ENCODE data around the gene SDR42E2. TPM values are rescaled to one million over a fixed set of nuclear protein-coding genes. Genes with fewer than 3 reads are reported as not detected.
"Not testable (repeated sequence)": the region's sequence is repeated elsewhere in the genome, so short reads cannot be mapped to it uniquely, and the experiment has no call there.

The SDR42E2 gene
- total RNA-seq, 5 donors from 2014 or later (not counting 1 experiment from before 2014, with no cell fraction given): 0.28 to 2.9 (median 0.39) TPM

GRCh38 chr16:22123759-22124490 lies 38.4 kb upstream of the SDR42E2 start:
- ChIA-PET POLR2A (no interaction called here), CTCF (no interaction called here)
- ATAC-seq (replicated peaks in 1 of 4): no peak
- H3K27me3 Mint-ChIP-seq: peaks cover 5 to 8% of the 10 kb centered on the region in 2 donors
- H3K4me1 Mint-ChIP-seq: no peaks in the 10 kb centered on the region
- no peaks in the 10 kb centered on the region for H3K4me1 ChIP-seq (ENCODE audit: control insufficient read depth in 1 of 2, extremely low read depth in 1 of 2, insufficient read depth in 2 of 2, low read length in 2 of 2)
- no peaks in the 10 kb centered on the region for H3K27me3 ChIP-seq (replicated peaks in 1 of 2; ENCODE audit: control insufficient read depth in 2 of 2, extremely low read depth in 1 of 2, insufficient read depth in 2 of 2, low read length in 1 of 2)
- no peaks in the 10 kb centered on the region for H3K36me3 Mint-ChIP-seq
- peaks cover 3 to 8% (median 4%) of the 10 kb centered on the region in 3 donors for H3K9me3 Mint-ChIP-seq
- H3K9me3 ChIP-seq: no peaks in the 10 kb centered on the region
- WGBS (ENCODE audit: insufficient coverage): no CpG with 5 or more reads among the region's 7 CpGs
- no peak overlapping the region for H3K4me3 ChIP-seq (ENCODE audit: control insufficient read depth in 1 of 2, extremely low read depth in 1 of 2, low read length in 1 of 2)
- no peak overlapping the region for H3K27ac ChIP-seq (ENCODE audit: low read length)
- no peak overlapping the region for H3K27ac Mint-ChIP-seq
- no peak overlapping the region for H3K4me3 Mint-ChIP-seq
- H3K36me3 ChIP-seq (ENCODE audit: control insufficient read depth in 2 of 2, extremely low read depth in 1 of 2, insufficient read depth in 1 of 2, low read length in 1 of 2): no peaks in the 10 kb centered on the region
- DNase-seq: no peak

- peaks cover 5 to 8% of the 10 kb centered on the region in 2 donors for H3K27me3 Mint-ChIP-seq
- WGBS (ENCODE audit: insufficient coverage): 90% methylated on average over 3 of the region's 6 CpGs
- H3K4me1 ChIP-seq (ENCODE audit: control insufficient read depth in 1 of 2, extremely low read depth in 1 of 2, insufficient read depth in 2 of 2, low read length in 2 of 2): no peaks in the 10 kb centered on the region
- ChIA-PET CTCF (no interaction called here), POLR2A (no interaction called here)
- H3K27me3 ChIP-seq (replicated peaks in 1 of 2; ENCODE audit: control insufficient read depth in 2 of 2, extremely low read depth in 1 of 2, insufficient read depth in 2 of 2, low read length in 1 of 2): no peaks in the 10 kb centered on the region
- H3K4me1 Mint-ChIP-seq: no peaks in the 10 kb centered on the region
- peaks cover 3 to 8% (median 4%) of the 10 kb centered on the region in 3 donors for H3K9me3 Mint-ChIP-seq
- H3K4me3 ChIP-seq (ENCODE audit: control insufficient read depth in 1 of 2, extremely low read depth in 1 of 2, low read length in 1 of 2): no peak overlapping the region
- H3K4me3 Mint-ChIP-seq: no peak overlapping the region
- no peaks in the 10 kb centered on the region for H3K36me3 ChIP-seq (ENCODE audit: control insufficient read depth in 2 of 2, extremely low read depth in 1 of 2, insufficient read depth in 1 of 2, low read length in 1 of 2)
- no peaks in the 10 kb centered on the region for H3K36me3 Mint-ChIP-seq
- DNase-seq: no peak
- no peaks in the 10 kb centered on the region for H3K9me3 ChIP-seq
- ATAC-seq (replicated peaks in 1 of 4): no peak
- no peak overlapping the region for H3K27ac Mint-ChIP-seq
- H3K27ac ChIP-seq (ENCODE audit: low read length): no peak overlapping the region
Observed at GRCh38 chr16:22124583-22125284, 37.6 kb upstream of the SDR42E2 start.

DNA sequence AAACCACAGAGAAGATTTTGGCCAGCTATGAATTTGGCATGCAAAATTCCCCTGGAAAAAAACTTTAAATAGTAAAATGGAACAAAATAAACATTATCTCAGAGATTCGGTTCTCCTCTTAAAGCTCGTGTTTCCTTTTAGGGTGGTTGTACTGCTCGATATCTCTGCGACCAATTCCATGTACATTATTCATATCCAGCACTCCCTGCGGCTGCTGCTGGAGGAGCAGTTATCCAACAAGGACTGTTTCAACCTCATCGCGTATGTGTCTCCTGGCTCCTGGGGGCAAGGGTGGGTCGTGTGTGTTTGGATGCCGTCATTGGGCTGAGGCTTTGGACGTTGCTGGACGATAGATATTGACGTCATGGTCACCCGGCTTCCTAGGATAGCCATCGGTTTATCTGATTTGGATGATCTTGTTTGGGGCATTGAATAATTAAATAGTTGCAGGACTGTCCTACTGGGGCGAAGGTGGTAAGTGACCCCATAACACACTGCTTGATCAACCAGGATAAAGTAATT lies 36.2 kb upstream of the SDR42E2 start:
- Histone ChIP-seq H3K4me1 (ENCODE audit: control insufficient read depth in 1 of 2, extremely low read depth in 1 of 2, insufficient read depth in 2 of 2, low read length in 2 of 2) (no peaks in the 10 kb centered on the region), H3K36me3 (ENCODE audit: control insufficient read depth in 2 of 2, extremely low read depth in 1 of 2, insufficient read depth in 1 of 2, low read length in 1 of 2) (no peaks in the 10 kb centered on the region), H3K9me3 (no peaks in the 10 kb centered on the region), H3K4me3 (ENCODE audit: control insufficient read depth in 1 of 2, extremely low read depth in 1 of 2, low read length in 1 of 2) (no peak overlapping the region), H3K27ac (ENCODE audit: low read length) (no peak overlapping the region), H3K27me3 (replicated peaks in 1 of 2; ENCODE audit: control insufficient read depth in 2 of 2, extremely low read depth in 1 of 2, insufficient read depth in 2 of 2, low read length in 1 of 2) (no peaks in the 10 kb centered on the region)
- 100% methylated on average over 8 of the region's 15 CpGs for WGBS (ENCODE audit: insufficient coverage)
- Mint-ChIP-seq H3K4me3 (no peak overlapping the region), H3K36me3 (no peaks in the 10 kb centered on the region), H3K27ac (no peak overlapping the region), H3K27me3 (peaks cover 5 to 8% of the 10 kb centered on the region in 2 donors), H3K4me1 (no peaks in the 10 kb centered on the region), H3K9me3 (peaks cover 3 to 8% (median 4%) of the 10 kb centered on the region in 3 donors)
- ChIA-PET POLR2A (no interaction called here), CTCF (no interaction called here)
- ATAC-seq (replicated peaks in 1 of 4) (no peak), DNase-seq (no peak)

DNA sequence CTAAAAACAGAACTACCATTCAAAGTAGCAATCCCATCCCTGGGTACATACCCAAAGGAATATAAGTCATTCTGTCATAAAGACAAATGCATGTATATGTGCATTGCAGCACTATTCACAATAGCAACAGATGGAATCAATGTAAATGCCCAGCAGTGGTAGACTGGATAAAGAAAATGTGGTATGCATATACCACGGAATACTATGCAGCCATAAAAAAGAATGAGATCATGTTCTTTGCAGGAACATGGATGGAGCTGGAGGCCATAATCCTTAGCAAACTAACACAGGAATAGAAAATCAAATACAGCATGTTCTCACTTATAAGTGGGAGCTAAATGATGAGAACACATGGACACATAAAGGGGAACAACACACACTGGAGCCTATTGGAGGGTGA lies 33.8 kb upstream of the SDR42E2 start:
- DNase-seq; H3K27ac Mint-ChIP-seq; H3K9me3 Mint-ChIP-seq; ATAC-seq (replicated peaks in 1 of 4); H3K9me3 ChIP-seq; H3K36me3 Mint-ChIP-seq; H3K27me3 Mint-ChIP-seq; H3K4me1 ChIP-seq (ENCODE audit: control insufficient read depth in 1 of 2, extremely low read depth in 1 of 2, insufficient read depth in 2 of 2, low read length in 2 of 2); H3K4me3 Mint-ChIP-seq; H3K4me1 Mint-ChIP-seq; H3K36me3 ChIP-seq (ENCODE audit: control insufficient read depth in 2 of 2, extremely low read depth in 1 of 2, insufficient read depth in 1 of 2, low read length in 1 of 2); H3K4me3 ChIP-seq (ENCODE audit: control insufficient read depth in 1 of 2, extremely low read depth in 1 of 2, low read length in 1 of 2); CTCF ChIA-PET; POLR2A ChIA-PET; H3K27ac ChIP-seq (ENCODE audit: low read length); H3K27me3 ChIP-seq (replicated peaks in 1 of 2; ENCODE audit: control insufficient read depth in 2 of 2, extremely low read depth in 1 of 2, insufficient read depth in 2 of 2, low read length in 1 of 2): not testable (repeated sequence)
- no CpG with 5 or more reads among the region's 1 CpG for WGBS (ENCODE audit: insufficient coverage)

GRCh38 chr16:22130528-22130927 lies 31.8 kb upstream of the SDR42E2 start:
- Mint-ChIP-seq H3K9me3 (peaks cover 3 to 8% (median 4%) of the 10 kb centered on the region in 3 donors), H3K4me3 (no peak overlapping the region), H3K27me3 (peaks cover 5% of the 10 kb centered on the region in 2 donors), H3K4me1 (no peaks in the 10 kb centered on the region), H3K36me3 (no peaks in the 10 kb centered on the region), H3K27ac (no peak overlapping the region)
- DNase-seq (no peak), ATAC-seq (replicated peaks in 1 of 4) (no peak)
- Histone ChIP-seq H3K4me1 (ENCODE audit: control insufficient read depth in 1 of 2, extremely low read depth in 1 of 2, insufficient read depth in 2 of 2, low read length in 2 of 2) (no peaks in the 10 kb centered on the region), H3K9me3 (no peaks in the 10 kb centered on the region), H3K36me3 (ENCODE audit: control insufficient read depth in 2 of 2, extremely low read depth in 1 of 2, insufficient read depth in 1 of 2, low read length in 1 of 2) (no peaks in the 10 kb centered on the region), H3K4me3 (ENCODE audit: control insufficient read depth in 1 of 2, extremely low read depth in 1 of 2, low read length in 1 of 2) (no peak overlapping the region), H3K27ac (ENCODE audit: low read length) (no peak overlapping the region), H3K27me3 (replicated peaks in 1 of 2; ENCODE audit: control insufficient read depth in 2 of 2, extremely low read depth in 1 of 2, insufficient read depth in 2 of 2, low read length in 1 of 2) (peaks cover 0 to 3% of the 10 kb centered on the region in 2 experiments)
- CTCF ChIA-PET: interaction anchor here in 1 of 2 donors (0.7 kb wide), 1 partner anchor 14 kb away, joined by 4 read pairs; no protein-coding TSS in a partner anchor
- POLR2A ChIA-PET: no interaction called here

DNA sequence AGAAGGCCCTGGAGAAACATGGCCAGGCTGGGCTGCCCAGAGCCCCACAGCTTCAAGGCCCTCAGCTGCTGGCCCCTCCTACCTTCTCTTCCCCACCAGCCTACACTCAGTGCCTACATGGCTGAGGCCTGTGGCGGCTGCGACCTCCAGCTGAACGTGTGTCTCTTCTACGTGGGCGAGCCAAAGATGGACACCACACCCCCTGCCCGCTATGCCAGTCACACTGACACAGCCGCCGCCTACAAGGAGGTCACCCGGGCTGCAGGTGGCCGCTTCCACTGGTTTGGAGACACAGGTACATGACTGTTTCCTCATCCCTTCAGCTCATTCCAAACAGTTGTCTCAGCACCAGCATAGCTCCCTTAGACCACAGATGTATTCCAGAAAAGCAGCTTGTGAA lies 29.5 kb upstream of the SDR42E2 start:
- H3K36me3 Mint-ChIP-seq: no peaks in the 10 kb centered on the region
- no peaks in the 10 kb centered on the region for H3K4me1 Mint-ChIP-seq
- H3K4me3 Mint-ChIP-seq: no peak overlapping the region
- Histone ChIP-seq H3K4me1 (ENCODE audit: control insufficient read depth in 1 of 2, extremely low read depth in 1 of 2, insufficient read depth in 2 of 2, low read length in 2 of 2) (no peaks in the 10 kb centered on the region), H3K9me3 (no peaks in the 10 kb centered on the region), H3K27me3 (replicated peaks in 1 of 2; ENCODE audit: control insufficient read depth in 2 of 2, extremely low read depth in 1 of 2, insufficient read depth in 2 of 2, low read length in 1 of 2) (peaks cover 0 to 8% of the 10 kb centered on the region in 2 experiments), H3K27ac (ENCODE audit: low read length) (no peak overlapping the region), H3K36me3 (ENCODE audit: control insufficient read depth in 2 of 2, extremely low read depth in 1 of 2, insufficient read depth in 1 of 2, low read length in 1 of 2) (no peaks in the 10 kb centered on the region), H3K4me3 (ENCODE audit: control insufficient read depth in 1 of 2, extremely low read depth in 1 of 2, low read length in 1 of 2) (no peak overlapping the region)
- H3K27me3 Mint-ChIP-seq: peaks cover 4 to 5% of the 10 kb centered on the region in 2 donors
- CTCF ChIA-PET: interaction anchor here in 1 of 2 donors (0.7 kb wide), 1 partner anchor 773 kb away, joined by 4 read pairs; no protein-coding TSS in a partner anchor
- ATAC-seq (replicated peaks in 1 of 4): no peak
- 85% methylated on average over 10 of the region's 10 CpGs for WGBS (ENCODE audit: insufficient coverage)
- no peak for DNase-seq
- peaks cover 3 to 8% (median 4%) of the 10 kb centered on the region in 3 donors for H3K9me3 Mint-ChIP-seq
- POLR2A ChIA-PET: no interaction called here
- H3K27ac Mint-ChIP-seq: no peak overlapping the region
